BLaER1 (cell line): ENCODE results near the gene TNFAIP8.

ENCODE experiments used
- H3K27ac ChIP-seq: shearing (Covaris generic); formaldehyde crosslinking; 2 replicates; pipeline ENCODE4 v1.8.1; 2022
- H3K27me3 ChIP-seq: shearing (Covaris generic); formaldehyde crosslinking; 2 replicates; pipeline ENCODE4 v1.8.1; 2022
- H3K36me3 ChIP-seq: shearing (Covaris generic); formaldehyde crosslinking; 2 replicates; pipeline ENCODE4 v1.8.1; 2022
- H3K4me1 ChIP-seq: shearing (Covaris generic); formaldehyde crosslinking; 2 replicates; pipeline ENCODE4 v1.8.1; 2022
- H3K4me2 ChIP-seq: shearing (Covaris generic); formaldehyde crosslinking; 2 replicates; pipeline ENCODE4 v1.8.1; 2022
- H3K4me3 ChIP-seq: shearing (Covaris generic); formaldehyde crosslinking; 2 replicates; pipeline ENCODE4 v1.8.1; 2022
- H3K9ac ChIP-seq: shearing (Covaris generic); formaldehyde crosslinking; 2 replicates; pipeline ENCODE4 v1.8.1; 2022
- H3K9me3 ChIP-seq: shearing (Covaris generic); formaldehyde crosslinking; 2 replicates; pipeline ENCODE4 v1.8.1; 2022
- H4K20me1 ChIP-seq: shearing (Covaris generic); formaldehyde crosslinking; 2 replicates; pipeline ENCODE4 v1.8.1; 2022
- Cebpa-rat ChIP-seq: shearing (Covaris generic); IDR thresholded peaks from 2 replicates; pipeline ENCODE4 v1.8.1; 2022

TNFAIP8 gene

DNA sequence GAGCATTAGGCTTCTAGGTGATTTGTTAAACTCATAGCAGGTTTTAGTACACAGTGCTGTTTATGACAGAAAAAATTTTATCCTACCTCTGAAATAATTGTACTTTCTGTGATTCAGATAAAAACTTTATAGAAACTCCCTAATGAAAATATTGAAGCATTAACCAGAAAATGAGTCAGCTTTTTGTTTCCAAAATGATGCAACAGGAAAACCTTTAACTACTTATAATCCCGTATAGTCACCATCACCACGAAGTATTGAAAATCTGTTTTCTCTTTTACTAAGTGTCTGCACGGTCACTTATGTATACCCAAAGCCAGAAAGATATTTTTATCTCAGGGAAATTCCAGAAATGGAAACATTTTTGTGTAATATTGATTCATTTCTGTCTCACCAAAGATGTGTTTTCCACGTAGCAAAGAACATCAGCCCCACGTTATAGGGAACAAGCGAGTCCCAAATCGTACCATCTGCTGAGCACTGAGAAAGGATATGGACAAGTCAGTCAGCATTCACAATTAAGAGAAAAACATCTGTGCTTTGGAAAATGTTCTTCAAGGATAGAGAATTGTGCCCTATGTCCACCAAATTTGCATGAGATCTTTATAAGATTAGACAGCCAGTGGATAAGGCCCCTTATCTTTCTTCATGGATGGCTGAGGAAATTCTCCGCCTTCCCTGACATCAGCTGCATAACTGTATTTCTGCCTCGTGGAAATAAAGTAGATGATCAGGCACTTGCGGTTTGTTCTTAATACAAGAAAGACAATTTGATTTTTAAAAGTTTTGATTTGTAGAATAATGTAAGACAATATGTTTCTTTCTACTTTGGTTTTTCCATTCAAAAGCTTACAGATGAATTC is 41.9 kb downstream of the TNFAIP8 start:
- Histone ChIP-seq H4K20me1 (no peaks in the 10 kb centered on the region), H3K9ac (no peak overlapping the region), H3K27ac (no peak overlapping the region), H3K27me3 (no peaks in the 10 kb centered on the region), H3K9me3 (no peaks in the 10 kb centered on the region), H3K4me1 (peaks cover 5% of the 10 kb centered on the region), H3K4me3 (no peak overlapping the region), H3K4me2 (no peak overlapping the region), H3K36me3 (peaks cover 24% of the 10 kb centered on the region)
- no peak for TF ChIP-seq Cebpa-rat

DNA sequence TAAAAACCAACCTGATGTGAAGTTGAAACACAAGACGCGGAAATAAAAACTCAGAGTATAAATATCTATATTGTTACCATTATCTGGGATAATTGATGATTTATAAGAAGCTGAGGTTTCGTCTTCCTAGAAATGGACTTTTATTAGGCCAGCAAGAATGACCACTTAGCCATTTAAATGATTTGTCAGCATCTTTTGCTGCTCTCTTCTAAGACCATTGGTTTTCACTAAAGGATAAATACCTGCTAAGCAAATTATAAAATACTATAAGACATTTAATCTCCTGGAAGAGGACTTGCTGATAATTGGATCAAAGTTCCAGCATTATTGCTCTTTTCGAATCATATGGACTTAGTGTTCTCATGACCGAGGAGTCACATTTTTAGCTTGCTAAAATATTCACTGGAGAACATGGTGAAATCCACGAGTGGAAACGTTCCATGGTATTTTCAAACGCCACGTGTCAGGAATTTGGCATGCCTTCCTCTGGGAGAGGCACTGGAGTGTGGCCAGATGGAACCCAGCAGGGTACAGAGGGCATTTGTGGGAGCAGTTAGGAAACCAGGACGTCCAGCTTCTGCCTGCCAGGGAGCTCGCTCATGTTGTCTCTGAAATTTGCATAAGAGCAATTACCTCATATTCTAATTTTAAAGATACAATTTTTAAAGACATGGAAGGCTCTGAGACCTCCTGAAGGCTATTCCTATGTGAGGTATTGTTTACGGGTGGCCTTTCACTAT is 43.1 kb downstream of the TNFAIP8 start:
- peaks cover 5% of the 10 kb centered on the region for H3K4me1 ChIP-seq
- H3K4me3 ChIP-seq, result no peak overlapping the region
- no peaks in the 10 kb centered on the region for H3K9me3 ChIP-seq
- H4K20me1 ChIP-seq, result no peaks in the 10 kb centered on the region
- no peak overlapping the region for H3K9ac ChIP-seq
- no peaks in the 10 kb centered on the region for H3K27me3 ChIP-seq
- H3K36me3 ChIP-seq, result peaks cover 12% of the 10 kb centered on the region
- H3K27ac ChIP-seq, result no peak overlapping the region
- peak overlapping the region; percentile 23; the same call in 1 of the 2 replicates for H3K4me2 ChIP-seq
- TF ChIP-seq Cebpa-rat, result no peak

DNA sequence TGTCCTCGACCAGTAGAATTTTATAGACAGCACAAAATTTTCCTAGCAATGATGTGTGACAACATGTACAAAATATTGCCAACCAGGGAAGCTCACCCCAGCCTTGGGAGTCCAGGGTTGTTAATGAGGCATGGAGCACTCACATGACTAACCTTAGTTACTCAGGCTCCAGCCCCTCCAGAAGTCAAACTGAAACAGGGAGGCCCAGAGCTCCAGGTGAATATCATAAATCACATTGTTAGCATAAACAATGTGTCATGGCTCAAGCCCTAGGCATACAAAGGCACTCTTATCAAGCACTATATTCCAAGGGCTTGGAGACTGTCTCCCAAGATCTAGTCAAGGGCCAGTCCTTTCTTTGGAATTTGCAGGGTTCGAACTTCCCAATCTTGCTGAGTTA is 44.4 kb downstream of the TNFAIP8 start:
- H3K36me3 ChIP-seq, result peaks cover 4% of the 10 kb centered on the region
- no peak overlapping the region for H3K27ac ChIP-seq
- H3K4me1 ChIP-seq, result peaks cover 13% of the 10 kb centered on the region
- no peak overlapping the region for H3K4me2 ChIP-seq
- no peak for TF ChIP-seq Cebpa-rat
- no peaks in the 10 kb centered on the region for H3K27me3 ChIP-seq
- H4K20me1 ChIP-seq, result no peaks in the 10 kb centered on the region
- H3K4me3 ChIP-seq, result no peak overlapping the region
- no peaks in the 10 kb centered on the region for H3K9me3 ChIP-seq
- no peak overlapping the region for H3K9ac ChIP-seq

DNA sequence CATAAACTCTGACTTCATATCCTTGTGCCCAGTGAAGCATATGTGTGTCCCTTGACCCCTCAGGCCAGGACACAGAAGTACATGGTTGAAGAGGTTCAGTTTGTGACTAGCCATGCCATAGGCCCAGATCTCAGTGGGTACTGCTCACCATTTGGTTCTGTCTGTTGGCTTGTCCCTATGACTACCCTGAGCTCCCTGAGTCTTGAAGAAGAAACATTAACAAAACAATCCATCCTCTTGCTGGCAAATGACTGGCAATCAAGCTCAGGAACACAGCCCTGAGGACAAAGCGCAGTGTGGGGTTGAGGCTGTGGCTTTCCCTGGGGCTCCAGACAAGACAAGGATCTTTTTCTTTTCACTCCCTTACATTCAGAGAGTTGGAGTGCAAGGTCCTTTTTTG is 46.3 kb downstream of the TNFAIP8 start:
- H3K4me2 ChIP-seq, result no peak overlapping the region
- no peaks in the 10 kb centered on the region for H4K20me1 ChIP-seq
- H3K9ac ChIP-seq, result no peak overlapping the region
- TF ChIP-seq Cebpa-rat, result no peak
- H3K4me3 ChIP-seq, result no peak overlapping the region
- no peaks in the 10 kb centered on the region for H3K36me3 ChIP-seq
- H3K27ac ChIP-seq, result no peak overlapping the region
- no peaks in the 10 kb centered on the region for H3K9me3 ChIP-seq
- peaks cover 16% of the 10 kb centered on the region for H3K4me1 ChIP-seq
- H3K27me3 ChIP-seq, result no peaks in the 10 kb centered on the region

DNA sequence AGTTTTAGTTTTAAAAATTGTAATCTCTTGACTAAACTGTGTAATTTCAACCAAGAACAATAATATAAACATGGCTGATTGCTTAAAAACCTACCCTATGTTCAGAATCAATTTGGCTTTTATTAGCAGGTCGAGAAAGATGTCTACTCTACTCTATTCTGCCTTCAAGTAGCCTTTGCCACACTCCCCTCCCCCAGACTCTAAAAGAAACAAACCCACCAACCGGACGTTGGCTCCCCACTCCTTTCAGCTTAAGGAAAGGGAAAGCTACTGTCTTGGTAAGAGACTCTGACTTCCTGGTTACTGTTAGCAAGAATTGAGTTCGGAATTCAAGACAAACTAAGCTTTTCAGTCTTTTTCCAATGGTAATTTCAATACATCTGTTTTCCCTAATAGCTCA is 46.7 kb downstream of the TNFAIP8 start:
- no peaks in the 10 kb centered on the region for H3K36me3 ChIP-seq
- H3K4me3 ChIP-seq, result no peak overlapping the region
- H3K9ac ChIP-seq, result no peak overlapping the region
- no peak overlapping the region for H3K4me2 ChIP-seq
- no peak overlapping the region for H3K27ac ChIP-seq
- H3K9me3 ChIP-seq, result no peaks in the 10 kb centered on the region
- H4K20me1 ChIP-seq, result no peaks in the 10 kb centered on the region
- TF ChIP-seq Cebpa-rat, result no peak
- H3K4me1 ChIP-seq, result peaks cover 16% of the 10 kb centered on the region
- H3K27me3 ChIP-seq, result no peaks in the 10 kb centered on the region

DNA sequence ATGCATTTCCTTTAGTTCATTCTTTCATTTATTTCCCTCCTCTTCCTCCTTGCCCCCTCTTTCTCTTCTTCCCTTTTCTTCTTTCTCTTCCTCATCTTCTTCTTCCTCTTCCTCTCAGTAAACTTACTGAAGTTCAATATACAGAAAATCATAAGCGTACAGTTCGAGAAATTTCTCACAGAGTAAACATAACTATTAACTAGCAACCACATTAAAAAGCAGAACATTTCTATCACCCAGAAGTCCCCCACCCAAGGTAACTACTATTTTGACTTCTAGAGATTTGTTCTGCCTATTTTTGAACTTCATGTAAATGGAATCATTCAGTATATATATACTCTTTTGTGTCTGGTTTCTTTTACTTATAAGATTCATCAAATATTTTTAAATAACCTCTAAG is 48.2 kb downstream of the TNFAIP8 start:
- H3K4me3 ChIP-seq, result no peak overlapping the region
- no peak overlapping the region for H3K4me2 ChIP-seq
- H3K27me3 ChIP-seq, result no peaks in the 10 kb centered on the region
- peaks cover 14% of the 10 kb centered on the region for H3K4me1 ChIP-seq
- no peaks in the 10 kb centered on the region for H4K20me1 ChIP-seq
- no peaks in the 10 kb centered on the region for H3K9me3 ChIP-seq
- no peak overlapping the region for H3K9ac ChIP-seq
- no peak for TF ChIP-seq Cebpa-rat
- no peak overlapping the region for H3K27ac ChIP-seq
- no peaks in the 10 kb centered on the region for H3K36me3 ChIP-seq

DNA sequence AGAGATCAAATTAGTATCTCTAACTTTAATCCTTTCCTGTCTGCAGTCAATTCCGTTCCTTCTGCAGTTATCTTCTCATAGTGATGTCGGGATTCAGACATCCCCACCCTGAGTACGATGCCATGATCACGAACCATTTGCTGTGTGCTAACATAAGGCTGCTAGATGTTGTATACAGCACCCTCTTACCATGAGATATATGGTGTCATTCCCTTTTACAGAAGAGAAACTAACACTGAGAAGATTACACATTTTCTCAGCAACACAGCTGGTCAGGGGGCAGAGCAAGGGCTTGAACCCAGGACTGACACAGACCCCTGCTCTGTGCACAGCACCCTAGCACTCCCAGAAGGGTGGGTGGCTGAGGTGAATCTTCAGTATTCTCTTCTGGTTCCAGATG is 49.6 kb downstream of the TNFAIP8 start:
- Histone ChIP-seq H3K9ac (no peak overlapping the region), H3K27ac (no peak overlapping the region), H3K36me3 (no peaks in the 10 kb centered on the region), H3K4me3 (no peak overlapping the region), H3K27me3 (no peaks in the 10 kb centered on the region), H3K4me1 (peaks cover 11% of the 10 kb centered on the region; the same call in 1 of the 2 replicates), H3K9me3 (no peaks in the 10 kb centered on the region), H3K4me2 (no peak overlapping the region), H4K20me1 (no peaks in the 10 kb centered on the region)
- TF ChIP-seq Cebpa-rat, result no peak

DNA sequence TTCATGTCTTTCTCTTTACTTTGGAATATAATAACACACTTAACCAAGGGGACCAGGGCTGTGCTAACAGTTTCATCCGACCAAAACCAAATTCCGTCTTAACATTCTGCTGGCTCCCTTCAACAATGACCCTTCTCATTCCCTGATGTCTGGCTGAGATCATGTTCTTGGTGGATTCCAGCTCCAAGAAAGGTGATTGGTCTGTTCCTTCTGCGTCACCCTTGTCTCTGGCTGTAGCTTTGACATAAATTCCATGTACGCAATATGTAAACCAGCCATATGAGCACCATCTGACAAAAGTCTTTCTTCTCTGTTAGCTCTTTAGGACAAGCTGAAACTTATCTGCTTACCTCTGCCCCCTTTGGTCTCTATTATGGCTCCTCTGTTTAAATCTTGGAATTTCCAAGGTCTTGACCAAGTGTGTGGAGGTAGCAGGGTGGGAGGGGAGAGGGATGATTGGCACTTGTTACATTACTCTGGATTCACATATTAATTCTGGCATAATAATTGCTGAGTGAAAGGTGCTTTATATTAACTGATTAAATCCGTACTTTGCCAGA is 50.8 kb downstream of the TNFAIP8 start:
- Histone ChIP-seq H4K20me1 (no peaks in the 10 kb centered on the region), H3K9ac (no peak overlapping the region), H3K4me3 (no peak overlapping the region), H3K9me3 (no peaks in the 10 kb centered on the region), H3K4me2 (no peak overlapping the region), H3K27ac (no peak overlapping the region), H3K4me1 (peaks cover 11% of the 10 kb centered on the region; the same call in 1 of the 2 replicates), H3K27me3 (no peaks in the 10 kb centered on the region), H3K36me3 (no peaks in the 10 kb centered on the region)
- TF ChIP-seq Cebpa-rat, result no peak

DNA sequence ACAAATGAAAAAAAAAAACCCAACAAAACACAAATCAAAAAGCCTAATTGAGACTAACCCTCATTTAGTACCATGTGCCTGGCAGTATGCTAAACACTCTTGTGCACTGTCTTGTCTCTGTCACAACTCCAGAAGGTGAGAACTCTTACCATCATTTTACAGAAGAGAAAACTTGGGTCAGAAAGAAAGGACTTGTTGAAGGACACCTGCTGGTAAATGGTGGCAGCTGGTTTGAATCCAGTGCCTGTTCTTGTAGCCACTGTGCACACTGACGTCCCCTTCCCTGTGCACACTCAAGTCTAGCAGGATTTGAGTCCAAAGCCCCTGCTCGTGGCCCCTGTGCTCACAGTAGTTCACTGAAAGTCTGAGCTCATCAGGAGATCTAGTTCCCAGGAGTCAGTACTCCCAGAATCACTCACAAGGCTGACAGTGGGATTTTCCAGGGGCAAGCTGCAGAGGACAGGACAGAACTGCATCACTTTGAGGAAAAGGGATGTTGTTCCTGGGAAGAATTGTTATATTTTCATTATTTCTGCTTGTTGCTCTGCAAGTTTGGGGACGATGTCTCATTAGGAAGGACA is 53.5 kb downstream of the TNFAIP8 start:
- no peak overlapping the region for H3K4me3 ChIP-seq
- no peaks in the 10 kb centered on the region for H3K27me3 ChIP-seq
- H3K36me3 ChIP-seq, result no peaks in the 10 kb centered on the region
- no peak overlapping the region for H3K27ac ChIP-seq
- H4K20me1 ChIP-seq, result no peaks in the 10 kb centered on the region
- H3K4me2 ChIP-seq, result no peak overlapping the region
- H3K9ac ChIP-seq, result no peak overlapping the region
- no peaks in the 10 kb centered on the region for H3K9me3 ChIP-seq
- H3K4me1 ChIP-seq, result peaks cover 17% of the 10 kb centered on the region; the same call in 1 of the 2 replicates
- TF ChIP-seq Cebpa-rat, result no peak
